COLO829 (cell line): ENCODE measurements around the gene BMP7.
"Not testable (repeated sequence)": the region's sequence is repeated elsewhere in the genome, so short reads cannot be mapped to it uniquely, and the experiment has no call there.

ENCODE experiments used
- DNase-seq: peaks from one replicate; pipeline ENCODE4 v3.0.0; 2012; ENCODE audit warnings: low spot score

Gene BMP7

GRCh38 chr20:57249073-57249472 is 17.4 kb downstream of the BMP7 start:
- no peak for DNase-seq

- DNase-seq, result no peak
Observed at GRCh38 chr20:57248132-57248797, 18.2 kb downstream of the BMP7 start.

GRCh38 chr20:57247292-57247965 is 19.0 kb downstream of the BMP7 start:
- no peak for DNase-seq

- DNase-seq, result no peak
Observed at GRCh38 chr20:57245997-57246396, 20.4 kb downstream of the BMP7 start.

- DNase-seq, result no peak
Observed at GRCh38 chr20:57244627-57245214, 21.7 kb downstream of the BMP7 start.

- no peak for DNase-seq
Observed at GRCh38 chr20:57244221-57244585, 22.2 kb downstream of the BMP7 start.

- DNase-seq, result no peak
Observed at GRCh38 chr20:57243480-57244220, 22.8 kb downstream of the BMP7 start.

GRCh38 chr20:57242414-57242813 is 24.0 kb downstream of the BMP7 start:
- no peak for DNase-seq

GRCh38 chr20:57241363-57241991 is 25.0 kb downstream of the BMP7 start:
- DNase-seq, result no peak

- no peak for DNase-seq
Observed at GRCh38 chr20:57240581-57241362, 25.7 kb downstream of the BMP7 start.

- not testable (repeated sequence) for DNase-seq
Observed at GRCh38 chr20:57239725-57240124, 26.7 kb downstream of the BMP7 start.

- not testable (repeated sequence) for DNase-seq
Observed at GRCh38 chr20:57239324-57239723, 27.1 kb downstream of the BMP7 start.

GRCh38 chr20:57238089-57238488 is 28.4 kb downstream of the BMP7 start:
- no peak for DNase-seq

GRCh38 chr20:57237585-57237953 is 28.9 kb downstream of the BMP7 start:
- no peak for DNase-seq

GRCh38 chr20:57236813-57237584 is 29.4 kb downstream of the BMP7 start:
- DNase-seq, result no peak

GRCh38 chr20:57234556-57235251 is 31.7 kb downstream of the BMP7 start:
- no peak for DNase-seq

GRCh38 chr20:57231951-57232428 is 34.5 kb downstream of the BMP7 start:
- DNase-seq, result no peak

GRCh38 chr20:57231161-57231560 is 35.3 kb downstream of the BMP7 start:
- DNase-seq, result no peak

GRCh38 chr20:57230247-57230646 is 36.2 kb downstream of the BMP7 start:
- no peak for DNase-seq

- DNase-seq, result no peak
Observed at GRCh38 chr20:57229490-57229889, 37.0 kb downstream of the BMP7 start.
